Measurements from ENCODE around the gene UBE2B.

Gene UBE2B

GRCh38 chr5:134437847-134438581 is 66.6 kb downstream of the UBE2B start:
- DNase-seq (ENCODE audit: low spot score), result no peak

GRCh38 chr5:134438721-134439123 is 67.4 kb downstream of the UBE2B start:
- no peak for DNase-seq (ENCODE audit: low spot score)

GRCh38 chr5:134439210-134439654 is 67.9 kb downstream of the UBE2B start:
- DNase-seq (ENCODE audit: low spot score), result no peak

- no peak for DNase-seq (ENCODE audit: low spot score)
These were observed 68.9 kb downstream of the UBE2B start for GRCh38 chr5:134440201-134440755.

Data from D341Med (cell line).